Kasumi-1 (cell line): ENCODE data around the gene SCNN1B.
"Not testable (repeated sequence)": the region's sequence is repeated elsewhere in the genome, so short reads cannot be mapped to it uniquely, and the experiment has no call there.

Experiments used
- DNase-seq, 2 experiments: peaks; one replicate each; lab custom pipeline; 2025; lab: John Stamatoyannopoulos, UW

Gene SCNN1B

GRCh38 chr16:23355106-23355670 lies 53.1 kb downstream of the SCNN1B start:
- no peak for DNase-seq

GRCh38 chr16:23356941-23357340 lies 54.8 kb downstream of the SCNN1B start:
- no peak for DNase-seq

GRCh38 chr16:23357761-23358290 lies 55.7 kb downstream of the SCNN1B start:
- DNase-seq = no peak

GRCh38 chr16:23359092-23359760 lies 57.1 kb downstream of the SCNN1B start:
- DNase-seq = no peak

GRCh38 chr16:23362460-23363317 lies 60.6 kb downstream of the SCNN1B start:
- no peak for DNase-seq

- no peak for DNase-seq
Measured at GRCh38 chr16:23365602-23366240, 63.6 kb downstream of the SCNN1B start.

GRCh38 chr16:23366341-23366740 lies 64.2 kb downstream of the SCNN1B start:
- not testable (repeated sequence) for DNase-seq

- no peak for DNase-seq
Measured at GRCh38 chr16:23367564-23367963, 65.5 kb downstream of the SCNN1B start.

- DNase-seq = no peak
Measured at GRCh38 chr16:23367988-23368387, 65.9 kb downstream of the SCNN1B start.

GRCh38 chr16:23368469-23368868 lies 66.4 kb downstream of the SCNN1B start:
- no peak for DNase-seq

- no peak for DNase-seq
Measured at GRCh38 chr16:23369416-23369815, 67.3 kb downstream of the SCNN1B start.

GRCh38 chr16:23371368-23371767 lies 69.3 kb downstream of the SCNN1B start:
- no peak for DNase-seq

GRCh38 chr16:23373436-23374219 lies 71.5 kb downstream of the SCNN1B start:
- DNase-seq = no peak

GRCh38 chr16:23374721-23375510 lies 72.8 kb downstream of the SCNN1B start:
- no peak for DNase-seq

GRCh38 chr16:23375643-23376042 lies 73.5 kb downstream of the SCNN1B start:
- no peak for DNase-seq

GRCh38 chr16:23377071-23377931 lies 75.2 kb downstream of the SCNN1B start:
- no peak for DNase-seq

GRCh38 chr16:23378256-23378655 lies 76.2 kb downstream of the SCNN1B start:
- no peak for DNase-seq

GRCh38 chr16:23378921-23379320 lies 76.8 kb downstream of the SCNN1B start:
- DNase-seq = no peak

GRCh38 chr16:23379707-23380106 lies 77.6 kb downstream of the SCNN1B start:
- no peak for DNase-seq

- no peak for DNase-seq
Measured at GRCh38 chr16:23380501-23380951, 78.4 kb downstream of the SCNN1B start.
